Activated CD8-positive, alpha-beta memory T cell treated with anti-CD3 and anti-CD28 coated beads for 24 hours (primary cell): ENCODE data around the gene ISL2.

Experiments used
- DNase-seq: peaks from one replicate; pipeline ENCODE4 v3.0.0-alpha.2; 2020

Gene ISL2

GRCh38 chr15:76328106-76328696 lies 8.4 kb upstream of the ISL2 start:
- no peak for DNase-seq

GRCh38 chr15:76328958-76329357 lies 7.6 kb upstream of the ISL2 start:
- no peak for DNase-seq

GRCh38 chr15:76330080-76330680 lies 6.4 kb upstream of the ISL2 start:
- DNase-seq: no peak

- no peak for DNase-seq
Observed at GRCh38 chr15:76332796-76333195, 3.8 kb upstream of the ISL2 start.

GRCh38 chr15:76333309-76333708 lies 3.3 kb upstream of the ISL2 start:
- no peak for DNase-seq

GRCh38 chr15:76333720-76334437 lies 2.7 kb upstream of the ISL2 start:
- no peak for DNase-seq

- DNase-seq: peak; percentile 44
Observed at GRCh38 chr15:76334438-76335306, 1.9 kb upstream of the ISL2 start.

GRCh38 chr15:76335307-76336253 lies 993 bp upstream of the ISL2 start:
- DNase-seq: peak; percentile 60

GRCh38 chr15:76337059-76337695 lies 604 bp downstream of the ISL2 start:
- peak; percentile 59 for DNase-seq

- DNase-seq: no peak
Observed at GRCh38 chr15:76337696-76338485, 1.3 kb downstream of the ISL2 start.

GRCh38 chr15:76338486-76339304 lies 2.1 kb downstream of the ISL2 start:
- peak; percentile 66 for DNase-seq

GRCh38 chr15:76339305-76340197 lies 3.0 kb downstream of the ISL2 start:
- DNase-seq: no peak

GRCh38 chr15:76340198-76340802 lies 3.7 kb downstream of the ISL2 start:
- peak; percentile 73 for DNase-seq

GRCh38 chr15:76340803-76341365 lies 4.3 kb downstream of the ISL2 start:
- peak; percentile 81 for DNase-seq

GRCh38 chr15:76341366-76342057 lies 4.9 kb downstream of the ISL2 start:
- peak; percentile 69 for DNase-seq

- no peak for DNase-seq
Observed at GRCh38 chr15:76342058-76342381, 5.4 kb downstream of the ISL2 start.

- DNase-seq: peak; percentile 67
Observed at GRCh38 chr15:76342382-76343201, 6.0 kb downstream of the ISL2 start.
